ENCODE data around the gene GLS. TPM values are rescaled to one million over a fixed set of nuclear protein-coding genes. Genes with fewer than 3 reads are reported as not detected.

GLS gene
- total RNA-seq, 2 experiments from 2014 or later = 209 to 210 TPM

- ChIA-PET POLR2A (interaction anchor here (0.7 to 1.4 kb wide), 2 partner anchors 9 to 84 kb away, joined by 3 read pairs; no protein-coding TSS in a partner anchor), CTCF (interaction anchor here (0.6 to 3.5 kb wide), 4 partner anchors 14 to 561 kb away, joined by 3 to 11 read pairs (median 3); no protein-coding TSS in a partner anchor)
- H3K4me1 Mint-ChIP-seq (ENCODE audit: low read depth) = peaks cover 20% of the 10 kb centered on the region
- H3K4me3 Mint-ChIP-seq = no peak overlapping the region
- H3K9me3 Mint-ChIP-seq = no peaks in the 10 kb centered on the region
- intact Hi-C loops (cut with micrococcal nuclease) = loop anchor here (5.0 kb wide), 1 partner anchor 182 kb away; no protein-coding TSS in a partner anchor
- no peaks in the 10 kb centered on the region for H3K27me3 Mint-ChIP-seq
- no peak for DNase-seq
- H3K36me3 Mint-ChIP-seq = peaks cover 57% of the 10 kb centered on the region
- peak overlapping the region; percentile 53 for H3K27ac Mint-ChIP-seq
Measured at GRCh38 chr2:190964170-190964795, 83.7 kb downstream of the GLS start.

GRCh38 chr2:190965580-190966222 lies 85.1 kb downstream of the GLS start:
- POLR2A ChIA-PET = interaction anchor here (1.2 kb wide), 1 partner anchor 18 kb away, joined by 3 read pairs; no protein-coding TSS in a partner anchor
- no peak for DNase-seq
- Mint-ChIP-seq H3K9me3 (no peaks in the 10 kb centered on the region), H3K4me3 (no peak overlapping the region), H3K27ac (no peak overlapping the region), H3K4me1 (ENCODE audit: low read depth) (peaks cover 22% of the 10 kb centered on the region), H3K36me3 (peaks cover 64% of the 10 kb centered on the region), H3K27me3 (no peaks in the 10 kb centered on the region)
- CTCF ChIA-PET = interaction anchor here (0.8 to 3.5 kb wide), 3 partner anchors 17 to 185 kb away, joined by 3 to 11 read pairs (median 5); no protein-coding TSS in a partner anchor
- intact Hi-C loops (cut with micrococcal nuclease) = no loop called here

- DNase-seq = no peak
- peaks cover 64% of the 10 kb centered on the region for H3K36me3 Mint-ChIP-seq
- H3K4me3 Mint-ChIP-seq = no peak overlapping the region
- H3K27me3 Mint-ChIP-seq = no peaks in the 10 kb centered on the region
- H3K4me1 Mint-ChIP-seq (ENCODE audit: low read depth) = peaks cover 17% of the 10 kb centered on the region
- no peaks in the 10 kb centered on the region for H3K9me3 Mint-ChIP-seq
- ChIA-PET CTCF (interaction anchor here (0.8 to 1.4 kb wide), 2 partner anchors 118 to 187 kb away, joined by 3 to 4 read pairs; no protein-coding TSS in a partner anchor), POLR2A (interaction anchor here (0.6 to 1.4 kb wide), 3 partner anchors 35 to 181 kb away, joined by 3 to 4 read pairs (median 3); no protein-coding TSS in a partner anchor)
- no peak overlapping the region for H3K27ac Mint-ChIP-seq
- intact Hi-C loops (cut with micrococcal nuclease) = no loop called here
Measured at GRCh38 chr2:190968522-190968921, 87.9 kb downstream of the GLS start.

- Mint-ChIP-seq H3K27me3 (no peaks in the 10 kb centered on the region), H3K27ac (peak overlapping the region; percentile 55), H3K4me3 (no peak overlapping the region), H3K9me3 (no peaks in the 10 kb centered on the region), H3K4me1 (ENCODE audit: low read depth) (peaks cover 14% of the 10 kb centered on the region), H3K36me3 (peaks cover 70% of the 10 kb centered on the region)
- CTCF ChIA-PET = interaction anchor here (1.4 kb wide), 1 partner anchor 120 kb away, joined by 4 read pairs; no protein-coding TSS in a partner anchor
- no peak for DNase-seq
- intact Hi-C loops (cut with micrococcal nuclease) = no loop called here
- POLR2A ChIA-PET = no interaction called here
Measured at GRCh38 chr2:190970160-190970559, 89.5 kb downstream of the GLS start.

GRCh38 chr2:190970873-190971506 lies 90.4 kb downstream of the GLS start:
- no peaks in the 10 kb centered on the region for H3K27me3 Mint-ChIP-seq
- H3K9me3 Mint-ChIP-seq = no peaks in the 10 kb centered on the region
- DNase-seq = no peak
- H3K36me3 Mint-ChIP-seq = peaks cover 73% of the 10 kb centered on the region
- intact Hi-C loops (cut with micrococcal nuclease) = no loop called here
- POLR2A ChIA-PET = no interaction called here
- peaks cover 14% of the 10 kb centered on the region for H3K4me1 Mint-ChIP-seq (ENCODE audit: low read depth)
- peak overlapping the region; percentile 55 for H3K27ac Mint-ChIP-seq
- no peak overlapping the region for H3K4me3 Mint-ChIP-seq
- CTCF ChIA-PET = interaction anchor here (1.8 kb wide), 1 partner anchor 120 kb away, joined by 4 read pairs; no protein-coding TSS in a partner anchor

- peak overlapping the region; percentile 20 for H3K27ac Mint-ChIP-seq
- no peaks in the 10 kb centered on the region for H3K27me3 Mint-ChIP-seq
- no peaks in the 10 kb centered on the region for H3K9me3 Mint-ChIP-seq
- H3K4me1 Mint-ChIP-seq (ENCODE audit: low read depth) = peaks cover 21% of the 10 kb centered on the region
- DNase-seq = no peak
- POLR2A ChIA-PET = no interaction called here
- intact Hi-C loops (cut with micrococcal nuclease) = no loop called here
- peaks cover 77% of the 10 kb centered on the region for H3K36me3 Mint-ChIP-seq
- CTCF ChIA-PET = interaction anchor here (0.7 to 1.8 kb wide), 3 partner anchors 9 to 121 kb away, joined by 3 to 4 read pairs (median 4); no protein-coding TSS in a partner anchor
- H3K4me3 Mint-ChIP-seq = no peak overlapping the region
Measured at GRCh38 chr2:190972213-190972612, 91.6 kb downstream of the GLS start.

GRCh38 chr2:190972846-190973245 lies 92.2 kb downstream of the GLS start:
- Mint-ChIP-seq H3K27me3 (no peaks in the 10 kb centered on the region), H3K36me3 (peaks cover 82% of the 10 kb centered on the region), H3K4me1 (ENCODE audit: low read depth) (peaks cover 25% of the 10 kb centered on the region), H3K9me3 (no peaks in the 10 kb centered on the region), H3K4me3 (no peak overlapping the region), H3K27ac (no peak overlapping the region)
- intact Hi-C loops (cut with micrococcal nuclease) = no loop called here
- no peak for DNase-seq
- ChIA-PET POLR2A (interaction anchor here (1.3 kb wide), 1 partner anchor 9 kb away, joined by 3 read pairs; no protein-coding TSS in a partner anchor), CTCF (interaction anchor here (1.8 kb wide), 1 partner anchor 122 kb away, joined by 4 read pairs; no protein-coding TSS in a partner anchor)

- POLR2A ChIA-PET = interaction anchor here (1.3 kb wide), 1 partner anchor 9 kb away, joined by 3 read pairs; no protein-coding TSS in a partner anchor
- intact Hi-C loops (cut with micrococcal nuclease) = no loop called here
- no peak overlapping the region for H3K27ac Mint-ChIP-seq
Measured at GRCh38 chr2:190973262-190973661, 92.6 kb downstream of the GLS start.

GRCh38 chr2:190973726-190974628 lies 93.4 kb downstream of the GLS start:
- no peaks in the 10 kb centered on the region for H3K27me3 Mint-ChIP-seq

More at GRCh38 chr2:190973262-190973661, 92.6 kb downstream of the GLS start:
- H3K4me1 Mint-ChIP-seq (ENCODE audit: low read depth) = peaks cover 26% of the 10 kb centered on the region
- no peak for DNase-seq
- peaks cover 82% of the 10 kb centered on the region for H3K36me3 Mint-ChIP-seq
- H3K27me3 Mint-ChIP-seq = no peaks in the 10 kb centered on the region
- CTCF ChIA-PET = interaction anchor here (1.8 kb wide), 1 partner anchor 122 kb away, joined by 4 read pairs; no protein-coding TSS in a partner anchor
- no peak overlapping the region for H3K4me3 Mint-ChIP-seq
- H3K9me3 Mint-ChIP-seq = no peaks in the 10 kb centered on the region

GRCh38 chr2:190974629-190975361 lies 94.2 kb downstream of the GLS start:
- ChIA-PET POLR2A (interaction anchor here (0.6 to 1.3 kb wide), 2 partner anchors 15 to 37 kb away, joined by 3 read pairs; no protein-coding TSS in a partner anchor), CTCF (no interaction called here)
- H3K4me1 Mint-ChIP-seq (ENCODE audit: low read depth) = peaks cover 33% of the 10 kb centered on the region
- H3K4me3 Mint-ChIP-seq = no peak overlapping the region
- H3K27me3 Mint-ChIP-seq = no peaks in the 10 kb centered on the region
- intact Hi-C loops (cut with micrococcal nuclease) = loop anchor here (5.0 kb wide), 1 partner anchor 38 kb away; the partner anchor contains the start of gene STAT1
- peak overlapping the region; percentile 38 for H3K27ac Mint-ChIP-seq
- H3K9me3 Mint-ChIP-seq = no peaks in the 10 kb centered on the region
- H3K36me3 Mint-ChIP-seq = peaks cover 86% of the 10 kb centered on the region
- DNase-seq = no peak

More at GRCh38 chr2:190973726-190974628, 93.4 kb downstream of the GLS start:
- H3K27ac Mint-ChIP-seq = peak overlapping the region; percentile 57
- no peaks in the 10 kb centered on the region for H3K9me3 Mint-ChIP-seq
- no peak overlapping the region for H3K4me3 Mint-ChIP-seq
- POLR2A ChIA-PET = interaction anchor here (1.3 kb wide), 2 partner anchors 10 to 38 kb away, joined by 3 read pairs; no protein-coding TSS in a partner anchor
- peaks cover 31% of the 10 kb centered on the region for H3K4me1 Mint-ChIP-seq (ENCODE audit: low read depth)
- CTCF ChIA-PET = no interaction called here
- H3K36me3 Mint-ChIP-seq = peaks cover 86% of the 10 kb centered on the region
- intact Hi-C loops (cut with micrococcal nuclease) = no loop called here
- DNase-seq = no peak

Measured in activated CD4-positive, alpha-beta memory T cell treated with anti-CD3 and anti-CD28 coated beads for 36 hours (primary cell).